Esophagus (tissue), 2 donors: ENCODE results near the gene BTBD18. TPM values are rescaled to one million over a fixed set of nuclear protein-coding genes. Genes with fewer than 3 reads are reported as not detected.

Source experiments
- H3K27ac ChIP-seq, 2 donors: one replicate each; pipeline ENCODE4 v1.5.1; 2013; ENCODE audit warnings: low read depth in 2 of 2, mild to moderate bottlenecking in 2 of 2, inconsistent platforms in 1 of 2, low read length in 1 of 2, moderate library complexity in 1 of 2
- H3K27me3 ChIP-seq, 2 donors: one replicate each; pipeline ENCODE4 v1.6.1; 2013; ENCODE audit warnings: low read length in 2 of 2, control low read depth in 1 of 2, mild to moderate bottlenecking in 1 of 2; ENCODE audit not compliant: insufficient read depth in 2 of 2, control insufficient read depth in 1 of 2
- H3K36me3 ChIP-seq, 2 donors: one replicate each; pipeline ENCODE4 v1.6.1; 2013; ENCODE audit warnings: low read length in 1 of 2; ENCODE audit not compliant: control insufficient read depth in 2 of 2, insufficient read depth in 2 of 2
- H3K4me1 ChIP-seq, 2 donors: one replicate each; pipeline ENCODE4 v1.6.1; 2013; ENCODE audit warnings: low read length in 1 of 2; ENCODE audit not compliant: control insufficient read depth in 2 of 2, insufficient read depth in 2 of 2
- H3K4me3 ChIP-seq, 2 donors: one replicate each; pipeline ENCODE4 v1.5.1; 2013; ENCODE audit warnings: low read length in 2 of 2, mild to moderate bottlenecking in 2 of 2, low read depth in 1 of 2, moderate library complexity in 1 of 2
- H3K9me3 ChIP-seq, 2 donors: one replicate each; pipeline ENCODE4 v1.6.1; 2013; ENCODE audit warnings: mild to moderate bottlenecking in 2 of 2, low read depth in 1 of 2, low read length in 1 of 2, moderate library complexity in 1 of 2; ENCODE audit not compliant: control insufficient read depth in 2 of 2, insufficient read depth in 1 of 2
- WGBS, 2 donors: extraction: QIAGEN DNeasy Blood & Tissue Kit; methylation state at CpG; one replicate each; pipeline ENCODE4 v1.1.7; 2013; 5-methylcytosine and 5-hydroxymethylcytosine counted together
- polyA plus RNA-seq, 2 donors: library from polyadenylated mRNA; stranded (reverse); fragments of 200-250 nt; gene quantifications; one replicate each; pipeline ENCODE4 v1.2.3, GENCODE V29; 2013
- donor health status: healthy with polysubstance abuse.
- donor health status: Bipolar disorder and iron deficiency.

The BTBD18 gene
- polyA plus RNA-seq, 2 donors, result 0.02 TPM; not detected in 1

GRCh38 chr11:57762235-57762861, 10.7 kb upstream of the BTBD18 start:
- Histone ChIP-seq H3K9me3 (no peaks in the 10 kb centered on the region), H3K27me3 (no peaks in the 10 kb centered on the region), H3K36me3 (no peaks in the 10 kb centered on the region), H3K4me1 (peaks cover 0 to 3% of the 10 kb centered on the region in 2 donors), H3K4me3 (peak overlapping the region; percentile 70 to 96), H3K27ac (peak overlapping the region; percentile 88 to 96)
- WGBS, 2 donors, result 5 to 12% methylated on average over 9 of the region's 9 CpGs

DNA sequence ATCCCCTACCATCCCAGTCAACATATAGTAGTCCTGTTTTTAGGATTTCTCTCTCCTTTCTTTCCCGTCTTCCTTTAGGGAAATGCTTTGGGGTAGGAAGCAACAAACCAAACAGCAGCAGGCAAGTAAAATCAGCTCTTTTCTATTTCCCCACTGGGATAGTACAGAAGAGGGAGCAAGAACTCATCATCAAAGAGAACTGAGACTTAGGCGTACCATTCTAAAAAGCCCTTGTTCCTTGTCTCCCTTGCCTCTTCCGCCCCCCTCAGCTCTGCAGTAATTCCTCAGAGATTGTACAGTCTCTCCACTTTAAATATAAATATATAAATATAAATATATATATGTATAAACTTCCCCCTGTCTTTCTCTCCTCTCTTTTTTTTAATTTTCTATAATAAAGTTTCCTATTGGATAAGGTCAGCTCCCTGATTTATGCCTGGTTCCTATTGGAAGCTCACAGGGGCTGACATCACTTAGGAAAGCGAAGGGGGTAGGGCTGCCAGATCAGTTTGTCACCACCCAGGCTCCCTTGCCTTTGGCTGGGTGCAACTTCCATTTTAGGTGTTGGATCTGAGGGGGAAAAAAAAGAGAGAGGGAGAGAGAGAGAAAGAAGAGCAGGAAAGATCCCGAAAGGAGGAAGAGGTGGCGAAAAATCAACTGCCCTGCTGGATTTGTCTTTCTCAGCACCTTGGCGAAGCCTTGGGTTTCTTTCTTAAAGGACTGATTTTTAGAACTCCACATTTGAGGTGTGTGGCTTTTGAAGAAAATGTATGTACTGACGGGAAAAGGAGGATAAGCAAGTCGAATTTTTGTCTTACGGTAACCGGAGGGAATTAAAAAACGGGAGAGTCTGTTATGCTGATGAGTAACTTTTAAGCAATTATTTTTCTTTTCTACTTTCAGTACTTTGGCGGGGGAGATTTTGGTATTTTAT, 9.9 kb upstream of the BTBD18 start, which contains the start of gene CTNND1:
CTNND1 (plus strand) TSS at position 502 of the 934 bp plus-strand sequence. CDS start 29,677 bp downstream, outside the sequence.
- peak within 1 kb of the TSS; percentile 96 to 100 for H3K27ac ChIP-seq
- H3K4me1 ChIP-seq, result peaks cover 0 to 3% of the 10 kb centered on the region in 2 donors
- H3K27me3 ChIP-seq, result no peaks in the 10 kb centered on the region
- H3K9me3 ChIP-seq, result no peaks in the 10 kb centered on the region
- H3K4me3 ChIP-seq, result peak within 1 kb of the TSS; percentile 70 to 96
- WGBS, 2 donors, result 14% methylated on average over 13 of the region's 13 CpGs
- H3K36me3 ChIP-seq, result no peaks in the 10 kb centered on the region

DNA sequence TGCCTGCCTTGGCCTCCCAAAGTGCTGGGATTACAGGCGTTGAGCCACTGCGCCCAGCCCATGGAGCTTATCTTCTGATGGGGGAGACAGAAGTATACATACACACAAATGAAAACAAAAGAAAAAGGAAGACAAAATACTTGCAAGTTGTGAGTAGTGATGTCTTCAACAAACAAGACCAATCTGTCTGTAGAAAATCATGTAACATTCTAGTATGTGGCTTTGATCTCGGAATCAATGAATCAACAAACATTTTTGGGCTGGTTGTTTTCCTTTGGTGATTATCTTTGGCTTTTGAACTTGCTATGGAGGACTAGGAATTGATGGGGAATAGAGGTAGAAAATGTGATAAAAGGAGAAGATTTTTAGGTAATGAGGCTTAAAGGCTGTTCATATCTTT, 6.6 kb upstream of the BTBD18 start:
- H3K27me3 ChIP-seq, result no peaks in the 10 kb centered on the region
- WGBS, 2 donors, result 85 to 89% methylated on average over 3 of the region's 3 CpGs
- H3K9me3 ChIP-seq, result no peaks in the 10 kb centered on the region
- no peak overlapping the region for H3K4me3 ChIP-seq
- no peaks in the 10 kb centered on the region for H3K36me3 ChIP-seq
- no peaks in the 10 kb centered on the region for H3K4me1 ChIP-seq
- H3K27ac ChIP-seq, result no peak overlapping the region

DNA sequence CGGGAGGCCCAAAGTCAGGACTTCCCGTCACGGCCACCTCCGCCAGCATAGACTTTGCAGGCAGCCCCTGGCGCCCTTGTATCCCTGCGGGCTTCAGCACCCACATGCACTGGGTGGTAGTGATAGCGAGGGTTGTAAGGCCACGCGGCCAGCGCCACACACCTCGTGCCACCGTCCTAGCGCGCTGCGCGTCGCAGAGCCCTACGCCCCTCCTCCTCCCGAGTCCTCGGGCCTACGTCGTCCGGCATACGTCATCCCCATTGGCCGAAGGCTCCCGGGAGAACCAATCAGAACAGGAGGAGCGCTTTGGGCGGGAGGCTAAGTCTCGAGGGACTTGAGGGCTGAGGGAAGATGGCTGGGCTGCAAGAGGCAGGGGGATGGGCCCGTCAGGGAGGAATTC, 1.3 kb upstream of the BTBD18 start:
- Histone ChIP-seq H3K36me3 (no peaks in the 10 kb centered on the region), H3K27ac (no peak overlapping the region), H3K27me3 (no peaks in the 10 kb centered on the region), H3K4me1 (no peaks in the 10 kb centered on the region), H3K9me3 (no peaks in the 10 kb centered on the region), H3K4me3 (no peak overlapping the region)
- WGBS, 2 donors, result 97% methylated on average over 30 of the region's 30 CpGs

GRCh38 chr11:57751176-57751575, 443 bp downstream of the BTBD18 start:
- no peaks in the 10 kb centered on the region for H3K27me3 ChIP-seq
- no peaks in the 10 kb centered on the region for H3K4me1 ChIP-seq
- H3K4me3 ChIP-seq, result no peak overlapping the region
- H3K27ac ChIP-seq, result no peak overlapping the region
- no peaks in the 10 kb centered on the region for H3K9me3 ChIP-seq
- no peaks in the 10 kb centered on the region for H3K36me3 ChIP-seq

- 88 to 96% methylated on average over 1 of the region's 1 CpG for WGBS, 2 donors
- Histone ChIP-seq H3K4me1 (no peaks in the 10 kb centered on the region), H3K36me3 (peaks cover 3 to 7% of the 10 kb centered on the region in 2 donors), H3K4me3 (no peak overlapping the region), H3K9me3 (no peaks in the 10 kb centered on the region), H3K27ac (no peak overlapping the region), H3K27me3 (no peaks in the 10 kb centered on the region)
Measured at GRCh38 chr11:57746920-57747319, 4.7 kb downstream of the BTBD18 start.

- H3K9me3 ChIP-seq, result no peaks in the 10 kb centered on the region
- no peaks in the 10 kb centered on the region for H3K27me3 ChIP-seq
- H3K36me3 ChIP-seq, result peaks cover 3 to 7% of the 10 kb centered on the region in 2 donors
- no peaks in the 10 kb centered on the region for H3K4me1 ChIP-seq
- H3K27ac ChIP-seq, result no peak overlapping the region
- WGBS, 2 donors, result 83 to 88% methylated on average over 5 of the region's 5 CpGs
- no peak overlapping the region for H3K4me3 ChIP-seq
Measured at GRCh38 chr11:57745206-57745605, 6.4 kb downstream of the BTBD18 start.

GRCh38 chr11:57744357-57744756, 7.3 kb downstream of the BTBD18 start:
- Histone ChIP-seq H3K9me3 (no peaks in the 10 kb centered on the region), H3K4me1 (no peaks in the 10 kb centered on the region), H3K27me3 (no peaks in the 10 kb centered on the region), H3K4me3 (no peak overlapping the region), H3K36me3 (peaks cover 3 to 7% of the 10 kb centered on the region in 2 donors), H3K27ac (no peak overlapping the region)
- 81 to 92% methylated on average over 2 of the region's 2 CpGs for WGBS, 2 donors

DNA sequence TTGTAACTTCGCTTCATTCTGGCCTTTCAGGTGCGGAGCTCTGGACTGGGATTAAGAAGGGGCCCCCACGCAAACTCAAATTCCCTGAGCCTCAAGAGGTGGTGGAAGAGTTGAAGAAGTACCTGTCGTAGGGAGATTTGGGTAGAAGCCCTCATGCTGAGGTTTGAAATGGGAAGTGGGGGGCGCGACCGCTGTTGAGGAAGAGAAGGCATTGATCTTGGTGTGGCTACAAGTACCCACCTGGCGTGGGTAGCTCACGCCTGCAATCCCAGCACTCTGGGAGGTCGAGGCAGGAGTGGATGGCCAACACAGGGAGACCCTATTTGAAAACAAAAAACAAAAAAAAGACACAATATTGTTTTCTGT, 9.5 kb downstream of the BTBD18 start:
- WGBS, 2 donors, result 3 to 5% methylated on average over 10 of the region's 10 CpGs
- H3K36me3 ChIP-seq, result peaks cover 10 to 16% of the 10 kb centered on the region in 2 donors

More for the DNA sequence above, 9.5 kb downstream of the BTBD18 start:
- H3K27ac ChIP-seq, result peak overlapping the region; percentile 94 to 98
- no peaks in the 10 kb centered on the region for H3K9me3 ChIP-seq
- H3K4me3 ChIP-seq, result peak overlapping the region; percentile 88 to 97
- H3K27me3 ChIP-seq, result no peaks in the 10 kb centered on the region
- H3K4me1 ChIP-seq, result no peaks in the 10 kb centered on the region
